GM12878 (cell line): ENCODE measurements around the gene SRRM5. TPM values are rescaled to one million over a fixed set of nuclear protein-coding genes. Genes with fewer than 3 reads are reported as not detected.

Experiments
- ATAC-seq: fragments of 200-7000 bp; cut with Tn5 transposase; 3 replicates; pipeline ENCODE4 v1.9.1; 2020; ENCODE audit warnings: mild to moderate bottlenecking, moderate library complexity
- BruUV-seq: library from RNA; stranded (reverse); fragments of 400-500 nt; replicated peaks from 2 replicates; lab custom pipeline; 2021; lab: Mats Ljungman, UMichigan
- CTCF ChIA-PET: fragments of 300-600 bp; sonication (Branson Sonifier 250); formaldehyde crosslinking; extraction: SDS; loops from one replicate; lab custom pipeline; 2021; ENCODE audit warnings: inconsistent platforms; lab: Yijun Ruan, JAX
- POLR2A ChIA-PET: fragments of 350-600 bp; formaldehyde crosslinking; extraction: SDS; loops from one replicate; lab custom pipeline; 2021; ENCODE audit warnings: inconsistent platforms; lab: Charles Lee
- RAD21 ChIA-PET: fragments of 300-600 bp; sonication (Branson Sonifier 250); formaldehyde crosslinking; loops from one replicate; lab custom pipeline; 2023; ENCODE audit warnings: antibody characterized with exemption; ENCODE audit not compliant: unreplicated experiment; lab: Charles Lee
- SMC1A ChIA-PET: fragments of 300-600 bp; sonication (Branson Sonifier 250); formaldehyde crosslinking; loops from one replicate; lab custom pipeline; 2023; ENCODE audit not compliant: unreplicated experiment, uncharacterized antibody; lab: Charles Lee
- DNase-seq: peaks from one replicate; pipeline ENCODE4 v3.0.0-alpha.2; 2011; ENCODE audit warnings: low read depth, low spot score
- FAIRE-seq: peaks from 3 replicates; lab custom pipeline; 2011; peaks lifted over from hg19 to GRCh38; lab: Jason Lieb, UNC
- H2AFZ ChIP-seq: 2 replicates; pipeline ENCODE4 v1.6.0; 2011; ENCODE audit warnings: low read depth, low read length, control low read depth; ENCODE audit not compliant: control insufficient read depth
- H3K27ac ChIP-seq: 2 replicates; pipeline ENCODE4 v1.5.1; 2011; ENCODE audit warnings: control low read depth; ENCODE audit not compliant: control insufficient read depth, insufficient read depth
- H3K27me3 ChIP-seq, 2 experiments: replicated peaks in 1 of 2; 2 replicates each; pipeline versions ENCODE4 v1.6.0 to v1.6.1; 2011; ENCODE audit warnings: low read length in 1 of 2; ENCODE audit not compliant: control insufficient read depth in 2 of 2, insufficient read depth in 2 of 2
- H3K36me3 ChIP-seq, 2 experiments: 2 replicates each; pipeline ENCODE4 v1.5.1; 2011; ENCODE audit warnings: low read length in 1 of 2; ENCODE audit not compliant: control insufficient read depth in 2 of 2, insufficient read depth in 2 of 2
- H3K4me1 ChIP-seq: 2 replicates; pipeline ENCODE4 v1.6.1; 2011; ENCODE audit warnings: mild to moderate bottlenecking, low read length, moderate library complexity, mixed read lengths; ENCODE audit not compliant: control insufficient read depth, insufficient read depth
- H3K4me2 ChIP-seq: 2 replicates; pipeline ENCODE4 v1.6.0; 2011; ENCODE audit warnings: control low read depth; ENCODE audit not compliant: control insufficient read depth, insufficient read depth
- H3K4me3 ChIP-seq: fragments of 200-600 bp; sonication (generic); 2 replicates; pipeline ENCODE4 v1.5.1; 2016
- H3K79me2 ChIP-seq: 2 replicates; pipeline ENCODE4 v1.6.0; 2011; ENCODE audit warnings: low read length; ENCODE audit not compliant: control insufficient read depth, insufficient read depth
- H3K9ac ChIP-seq: 2 replicates; pipeline ENCODE4 v1.8.0; 2011; ENCODE audit warnings: low read length, control low read depth, mixed read lengths; ENCODE audit not compliant: control insufficient read depth, insufficient read depth
- H3K9me3 ChIP-seq: replicated peaks from 3 replicates; pipeline ENCODE4 v1.5.1; 2011; ENCODE audit warnings: mild to moderate bottlenecking, low read length; ENCODE audit not compliant: control insufficient read depth, insufficient read depth
- H4K20me1 ChIP-seq: 2 replicates; pipeline ENCODE4 v1.6.0; 2011; ENCODE audit not compliant: control insufficient read depth, insufficient read depth
- MTA3 ChIP-seq: IDR thresholded peaks from 2 replicates; pipeline ENCODE4 v1.6.1; 2012; ENCODE audit warnings: low read length, inconsistent platforms, borderline replicate concordance
- POLR2A ChIP-seq: IDR thresholded peaks from 2 replicates; pipeline ENCODE4 v1.6.1; 2011; ENCODE audit warnings: low read depth, mild to moderate bottlenecking, low read length
- WGBS: methylation state at CpG from one replicate; pipeline ENCODE4 v1.1.6; 2016; ENCODE audit warnings: low lambda C conversion rate; ENCODE audit not compliant: insufficient replicate concordance, insufficient coverage; ENCODE audit errors: missing lambda C conversion rate; 5-methylcytosine and 5-hydroxymethylcytosine counted together
- in situ Hi-C: fragments of 300-500 bp; cut with MboI; formaldehyde crosslinking; loops from 9 replicates; pipeline ENCODE4 v1.14.3; 2018; ENCODE audit warnings: mixed read lengths
- intact Hi-C: fragments of 100-400 bp; cut with micrococcal nuclease; formaldehyde crosslinking; loops from one replicate; pipeline ENCODE4 v1.14.2; 2022; ENCODE audit not compliant: unreplicated experiment
- polyA plus RNA-seq, 11 experiments: library from polyadenylated mRNA; depleted of rRNA in 4 of 11; unstranded in 6 of 11; stranded (reverse) in 5 of 11; fragments of >200 nt; fragmentation: Nextera tagmentation in 4 of 11; fragmentation: Illumina TruSeq in 1 of 11; extraction: Ambion mirVana in 4 of 11; extraction: Trizol in 1 of 11; gene quantifications; 1 replicate in 1 of 11; 2 replicates in 10 of 11; pipeline versions ENCODE4 v1.2.1 to v1.2.3, GENCODE V29; 2011 to 2016; ENCODE audit warnings: inconsistent platforms in 2 of 11, missing spikeins in 2 of 11, low read depth in 1 of 11
- total RNA-seq, 4 experiments: library from RNA; depleted of rRNA in 3 of 4; stranded (reverse); fragments of >200 nt in 3 of 4; fragmentation: Illumina TruSeq in 1 of 4; extraction: Trizol in 1 of 4; gene quantifications; 2 replicates each; pipeline versions ENCODE4 v1.2.1 to v1.2.3, GENCODE V29; 2013 to 2021
- TF ChIP-seq, protein P1 (sequence below): fragments of 450-650 bp; IDR thresholded peaks from 2 replicates; pipeline ENCODE4 v1.6.1; 2017; ENCODE audit warnings: mild to moderate bottlenecking

The SRRM5 gene
- total and polyA plus RNA-seq, 10 of the 15 experiments (the other 5 are each of a cell fraction or from before 2014, with no cell fraction given) = 0.06 to 0.38 (median 0.24) TPM; not detected in 2

DNA sequence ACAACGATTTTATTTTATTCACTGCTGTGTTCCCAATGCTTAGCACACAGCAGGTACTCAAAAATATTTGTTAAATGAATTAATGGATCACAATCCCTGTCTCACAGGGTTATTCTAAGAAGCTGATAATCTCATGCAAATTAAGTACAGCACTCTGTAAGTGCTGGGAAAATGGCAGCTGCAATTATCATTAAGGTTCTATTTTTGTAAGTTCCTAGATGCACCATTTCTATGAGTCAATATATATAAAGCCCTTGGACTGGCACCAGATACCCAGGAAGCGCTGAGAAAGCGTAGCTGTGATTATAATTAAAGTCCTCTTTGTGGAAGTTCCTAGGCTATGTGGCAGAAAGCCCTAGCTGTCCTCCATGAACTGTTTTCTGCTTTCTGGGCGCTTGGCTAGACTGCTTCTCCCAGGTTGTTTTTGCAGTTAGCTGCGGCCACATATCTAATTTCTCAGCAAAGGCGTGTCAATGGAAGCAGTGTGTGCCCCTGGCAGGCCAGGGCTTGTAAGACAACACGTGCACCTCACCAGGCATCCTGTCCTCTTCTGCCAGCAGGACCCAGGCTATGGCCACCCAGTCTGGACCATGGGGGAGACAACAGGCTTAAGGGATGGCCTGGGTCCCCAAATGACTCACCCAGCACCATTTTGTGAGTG, 5.2 kb upstream of the SRRM5 start:
- H3K9me3 ChIP-seq = no peaks in the 10 kb centered on the region
- SMC1A ChIA-PET = interaction anchor here (1.3 kb wide), 1 partner anchor 9 kb away, joined by 3 read pairs; no protein-coding TSS in a partner anchor
- TF ChIP-seq MTA3 (no peak), POLR2A (peak; percentile 18; the same call in 1 of the 2 replicates)
- TF ChIP-seq, protein P1, sequence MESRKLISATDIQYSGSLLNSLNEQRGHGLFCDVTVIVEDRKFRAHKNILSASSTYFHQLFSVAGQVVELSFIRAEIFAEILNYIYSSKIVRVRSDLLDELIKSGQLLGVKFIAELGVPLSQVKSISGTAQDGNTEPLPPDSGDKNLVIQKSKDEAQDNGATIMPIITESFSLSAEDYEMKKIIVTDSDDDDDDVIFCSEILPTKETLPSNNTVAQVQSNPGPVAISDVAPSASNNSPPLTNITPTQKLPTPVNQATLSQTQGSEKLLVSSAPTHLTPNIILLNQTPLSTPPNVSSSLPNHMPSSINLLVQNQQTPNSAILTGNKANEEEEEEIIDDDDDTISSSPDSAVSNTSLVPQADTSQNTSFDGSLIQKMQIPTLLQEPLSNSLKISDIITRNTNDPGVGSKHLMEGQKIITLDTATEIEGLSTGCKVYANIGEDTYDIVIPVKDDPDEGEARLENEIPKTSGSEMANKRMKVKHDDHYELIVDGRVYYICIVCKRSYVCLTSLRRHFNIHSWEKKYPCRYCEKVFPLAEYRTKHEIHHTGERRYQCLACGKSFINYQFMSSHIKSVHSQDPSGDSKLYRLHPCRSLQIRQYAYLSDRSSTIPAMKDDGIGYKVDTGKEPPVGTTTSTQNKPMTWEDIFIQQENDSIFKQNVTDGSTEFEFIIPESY = no peak
- TF ChIP-seq, all 136 proteins: peak for 1
- H3K36me3 ChIP-seq = peaks cover 1 to 7% of the 10 kb centered on the region in 2 experiments; a peak in 3 of 4 replicates
- WGBS = 89% methylated on average over 7 of the region's 7 CpGs
- no peak overlapping the region for H3K27ac ChIP-seq
- H2AFZ ChIP-seq = no peak overlapping the region
- ATAC-seq (no peak), DNase-seq (no peak), FAIRE-seq (no peak)
- no peak overlapping the region for H3K4me2 ChIP-seq
- H3K27me3 ChIP-seq = no peaks in the 10 kb centered on the region
- ChIA-PET RAD21 (interaction anchor here (1.0 kb wide), 1 partner anchor 87 kb away, joined by 5 read pairs; no protein-coding TSS in a partner anchor), CTCF (interaction anchor here (0.5 to 0.9 kb wide), 2 partner anchors 51 to 161 kb away, joined by 3 to 4 read pairs; no protein-coding TSS in a partner anchor), POLR2A (no interaction called here)
- no TSS peak for BruUV-seq
- no peaks in the 10 kb centered on the region for H3K79me2 ChIP-seq
- H3K4me3 ChIP-seq = no peak overlapping the region
- in situ Hi-C loops = no loop called here
- H3K9ac ChIP-seq = no peak overlapping the region
- intact Hi-C loops = no loop called here
- H4K20me1 ChIP-seq = no peaks in the 10 kb centered on the region
- no peaks in the 10 kb centered on the region for H3K4me1 ChIP-seq
